Measurements from ENCODE around the gene TBC1D2.
"Not testable (repeated sequence)": the region's sequence is repeated elsewhere in the genome, so short reads cannot be mapped to it uniquely, and the experiment has no call there.

The TBC1D2 gene

GRCh38 chr9:98185611-98186171, 69.8 kb downstream of the TBC1D2 start:
- no peak for DNase-seq

- no peak for DNase-seq
Observed at GRCh38 chr9:98185021-98185567, 70.4 kb downstream of the TBC1D2 start.

GRCh38 chr9:98184326-98184725, 71.1 kb downstream of the TBC1D2 start:
- no peak for DNase-seq

- DNase-seq: no peak
Observed at GRCh38 chr9:98182889-98183599, 72.4 kb downstream of the TBC1D2 start.

GRCh38 chr9:98182069-98182820, 73.2 kb downstream of the TBC1D2 start:
- DNase-seq: no peak

- DNase-seq: no peak
Observed at GRCh38 chr9:98181746-98182068, 73.7 kb downstream of the TBC1D2 start.

GRCh38 chr9:98180996-98181395, 74.5 kb downstream of the TBC1D2 start:
- no peak for DNase-seq

- no peak for DNase-seq
Observed at GRCh38 chr9:98178874-98179850, 76.3 kb downstream of the TBC1D2 start.

GRCh38 chr9:98176391-98177259, 78.8 kb downstream of the TBC1D2 start:
- DNase-seq: no peak

GRCh38 chr9:98175762-98176161, 79.7 kb downstream of the TBC1D2 start:
- no peak for DNase-seq

- no peak for DNase-seq
Observed at GRCh38 chr9:98175028-98175569, 80.3 kb downstream of the TBC1D2 start.

- not testable (repeated sequence) for DNase-seq
Observed at GRCh38 chr9:98174502-98174918, 80.9 kb downstream of the TBC1D2 start.

GRCh38 chr9:98173181-98173580, 82.3 kb downstream of the TBC1D2 start:
- no peak for DNase-seq

- peak; percentile 51 for DNase-seq
Observed at GRCh38 chr9:98172604-98173003, 82.8 kb downstream of the TBC1D2 start.

GRCh38 chr9:98171176-98171925, 84.1 kb downstream of the TBC1D2 start:
- no peak for DNase-seq

- DNase-seq: no peak
Observed at GRCh38 chr9:98168941-98169488, 86.4 kb downstream of the TBC1D2 start.

GRCh38 chr9:98168153-98168780, 87.2 kb downstream of the TBC1D2 start:
- DNase-seq: no peak

- DNase-seq: no peak
Observed at GRCh38 chr9:98164912-98165311, 90.5 kb downstream of the TBC1D2 start.

GRCh38 chr9:98162613-98163012, 92.8 kb downstream of the TBC1D2 start:
- no peak for DNase-seq

GRCh38 chr9:98161851-98162250, 93.6 kb downstream of the TBC1D2 start:
- DNase-seq: no peak
